MM.1S (cell line): ENCODE results near the gene PRPF19.

Experiments used
- DNase-seq: peaks from one replicate; pipeline ENCODE4 v3.0.0-alpha.2; 2015
- H2AFZ ChIP-seq: fragments of 300-600 bp; sonication (generic); 2 replicates; pipeline ENCODE4 v1.6.0; 2016; ENCODE audit warnings: antibody characterized with exemption, low read length
- H3F3A ChIP-seq: fragments of 300-600 bp; sonication (generic); 2 replicates; pipeline ENCODE4 v1.6.1; 2016; ENCODE audit warnings: mild to moderate bottlenecking, antibody characterized with exemption, low read length, moderate library complexity, mixed read lengths; ENCODE audit not compliant: insufficient read depth
- H3K27ac ChIP-seq: fragments of 300-600 bp; sonication (generic); 2 replicates; pipeline ENCODE4 v1.5.1; 2016; ENCODE audit warnings: mild to moderate bottlenecking, low read length
- H3K27me3 ChIP-seq: fragments of 300-600 bp; sonication (generic); replicated peaks from 2 replicates; pipeline ENCODE4 v1.6.0; 2016; ENCODE audit warnings: low read length; ENCODE audit not compliant: insufficient read depth
- H3K36me3 ChIP-seq: fragments of 300-600 bp; sonication (generic); replicated peaks from 2 replicates; pipeline ENCODE4 v1.6.1; 2016; ENCODE audit warnings: mild to moderate bottlenecking, low read length, mixed read lengths; ENCODE audit not compliant: insufficient read depth
- H3K4me1 ChIP-seq: fragments of 300-600 bp; sonication (generic); 2 replicates; pipeline ENCODE4 v1.6.1; 2016; ENCODE audit warnings: low read length, mixed read lengths
- H3K4me2 ChIP-seq: fragments of 300-600 bp; sonication (generic); 2 replicates; pipeline ENCODE4 v1.6.0; 2016; ENCODE audit warnings: low read depth, low read length
- H3K4me3 ChIP-seq: fragments of 300-600 bp; sonication (generic); 2 replicates; pipeline ENCODE4 v1.5.1; 2016; ENCODE audit warnings: low read length, mixed read lengths
- H3K79me2 ChIP-seq: fragments of 300-600 bp; sonication (generic); 2 replicates; pipeline ENCODE4 v1.6.1; 2016; ENCODE audit warnings: mixed run types, low read length, mixed read lengths
- H3K9ac ChIP-seq: fragments of 300-600 bp; sonication (generic); 2 replicates; pipeline ENCODE4 v1.6.1; 2016; ENCODE audit warnings: low read length, mixed read lengths
- H3K9me2 ChIP-seq: fragments of 300-600 bp; sonication (generic); replicated peaks from 2 replicates; pipeline ENCODE4 v1.6.1; 2016; ENCODE audit warnings: mild to moderate bottlenecking, low read length, mixed read lengths; ENCODE audit not compliant: insufficient read depth
- H3K9me3 ChIP-seq: fragments of 300-600 bp; sonication (generic); replicated peaks from 2 replicates; pipeline ENCODE4 v1.6.1; 2016; ENCODE audit warnings: mild to moderate bottlenecking, low read length, mixed read lengths; ENCODE audit not compliant: insufficient read depth
- H4K20me1 ChIP-seq: fragments of 300-600 bp; sonication (generic); 2 replicates; pipeline ENCODE4 v1.6.1; 2016; ENCODE audit warnings: mild to moderate bottlenecking, low read length, moderate library complexity, mixed read lengths; ENCODE audit not compliant: insufficient read depth
- EZH2 ChIP-seq: fragments of 300-600 bp; sonication (generic); optimal IDR thresholded peaks from 2 replicates; pipeline ENCODE3; 2017; ENCODE audit warnings: low read depth, mild to moderate bottlenecking, antibody characterized with exemption, low read length, mixed read lengths
- EZH2phosphoT487 ChIP-seq: fragments of 300-600 bp; sonication (generic); IDR thresholded peaks from 2 replicates; pipeline ENCODE4 v1.6.1; 2018; ENCODE audit warnings: antibody characterized with exemption, low read length
- TF ChIP-seq, protein P1 (sequence below): fragments of 300-600 bp; sonication (generic); IDR thresholded peaks from 2 replicates; pipeline ENCODE4 v1.5.1; 2016; ENCODE audit warnings: antibody characterized with exemption, low read length, mixed read lengths

The PRPF19 gene

DNA sequence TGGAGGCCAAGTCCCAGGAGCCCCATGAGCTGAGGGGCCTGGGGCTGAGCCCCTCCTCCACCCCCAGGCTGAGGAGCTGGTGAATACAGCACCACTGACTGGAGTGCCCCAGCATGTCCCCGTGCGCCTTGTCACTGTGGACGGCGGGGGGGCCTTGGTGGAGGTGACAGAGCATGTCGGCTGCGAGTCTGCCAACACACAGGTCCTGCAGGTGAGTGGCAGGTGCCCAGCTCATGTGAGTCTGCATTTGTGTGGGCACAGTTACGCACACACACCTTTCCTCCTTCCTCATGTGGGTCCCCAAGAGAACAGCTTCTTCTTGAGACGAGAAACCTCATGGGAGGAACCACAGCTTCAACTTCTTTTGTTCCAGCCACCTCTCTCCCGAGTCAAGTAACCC, 25.5 kb upstream of the PRPF19 start:
- H3K27ac ChIP-seq: no peak overlapping the region
- TF ChIP-seq, protein P1, sequence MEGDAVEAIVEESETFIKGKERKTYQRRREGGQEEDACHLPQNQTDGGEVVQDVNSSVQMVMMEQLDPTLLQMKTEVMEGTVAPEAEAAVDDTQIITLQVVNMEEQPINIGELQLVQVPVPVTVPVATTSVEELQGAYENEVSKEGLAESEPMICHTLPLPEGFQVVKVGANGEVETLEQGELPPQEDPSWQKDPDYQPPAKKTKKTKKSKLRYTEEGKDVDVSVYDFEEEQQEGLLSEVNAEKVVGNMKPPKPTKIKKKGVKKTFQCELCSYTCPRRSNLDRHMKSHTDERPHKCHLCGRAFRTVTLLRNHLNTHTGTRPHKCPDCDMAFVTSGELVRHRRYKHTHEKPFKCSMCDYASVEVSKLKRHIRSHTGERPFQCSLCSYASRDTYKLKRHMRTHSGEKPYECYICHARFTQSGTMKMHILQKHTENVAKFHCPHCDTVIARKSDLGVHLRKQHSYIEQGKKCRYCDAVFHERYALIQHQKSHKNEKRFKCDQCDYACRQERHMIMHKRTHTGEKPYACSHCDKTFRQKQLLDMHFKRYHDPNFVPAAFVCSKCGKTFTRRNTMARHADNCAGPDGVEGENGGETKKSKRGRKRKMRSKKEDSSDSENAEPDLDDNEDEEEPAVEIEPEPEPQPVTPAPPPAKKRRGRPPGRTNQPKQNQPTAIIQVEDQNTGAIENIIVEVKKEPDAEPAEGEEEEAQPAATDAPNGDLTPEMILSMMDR: no peak
- TF ChIP-seq EZH2 (no peak), EZH2phosphoT487 (no peak)
- H3K9ac ChIP-seq: no peak overlapping the region
- H3K9me3 ChIP-seq: no peaks in the 10 kb centered on the region
- no peak overlapping the region for H3K4me2 ChIP-seq
- H3K36me3 ChIP-seq: no peaks in the 10 kb centered on the region
- DNase-seq: no peak
- H4K20me1 ChIP-seq: no peaks in the 10 kb centered on the region
- H3K4me1 ChIP-seq: no peaks in the 10 kb centered on the region
- no peaks in the 10 kb centered on the region for H3F3A ChIP-seq
- H3K9me2 ChIP-seq: no peaks in the 10 kb centered on the region
- peaks cover 31% of the 10 kb centered on the region for H3K27me3 ChIP-seq
- H2AFZ ChIP-seq: no peak overlapping the region
- no peak overlapping the region for H3K4me3 ChIP-seq
- H3K79me2 ChIP-seq: no peaks in the 10 kb centered on the region

- H3K4me1 ChIP-seq: no peaks in the 10 kb centered on the region
- H4K20me1 ChIP-seq: no peaks in the 10 kb centered on the region
- H3K79me2 ChIP-seq: no peaks in the 10 kb centered on the region
- H3K36me3 ChIP-seq: no peaks in the 10 kb centered on the region
- H3K4me2 ChIP-seq: no peak overlapping the region
- no peak for DNase-seq
- H2AFZ ChIP-seq: no peak overlapping the region
- no peak overlapping the region for H3K27ac ChIP-seq
- no peak for TF ChIP-seq EZH2phosphoT487
- TF ChIP-seq, protein P1: no peak
- TF ChIP-seq EZH2: no peak
- peaks cover 2% of the 10 kb centered on the region; the same call in 1 of the 2 replicates for H3F3A ChIP-seq
- H3K27me3 ChIP-seq: peaks cover 27% of the 10 kb centered on the region
- H3K9ac ChIP-seq: no peak overlapping the region
- no peaks in the 10 kb centered on the region for H3K9me2 ChIP-seq
- no peak overlapping the region for H3K4me3 ChIP-seq
- no peaks in the 10 kb centered on the region for H3K9me3 ChIP-seq
Measured at GRCh38 chr11:60930394-60930793, 24.0 kb upstream of the PRPF19 start.

DNA sequence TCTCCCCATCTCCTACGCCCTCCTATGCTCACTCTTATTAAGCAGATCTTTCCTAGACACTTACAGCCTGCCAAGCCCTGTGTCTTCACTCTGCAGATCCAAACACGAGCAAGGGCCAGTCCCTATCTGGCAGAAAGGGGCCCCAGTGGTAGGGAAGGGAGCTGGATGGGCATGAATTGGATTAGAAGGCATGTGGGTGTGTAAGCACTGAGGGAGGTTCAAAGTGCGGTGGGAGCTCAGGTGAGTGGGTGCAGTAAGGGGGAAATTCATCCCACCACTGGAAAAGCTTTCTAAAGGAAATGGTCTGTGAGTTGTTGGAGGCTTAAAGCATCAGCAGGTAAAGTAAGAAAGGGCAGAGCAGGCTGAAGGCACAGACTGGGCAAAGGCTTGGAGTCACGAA, 23.4 kb upstream of the PRPF19 start:
- DNase-seq: no peak
- Histone ChIP-seq H3K4me3 (no peak overlapping the region), H3K79me2 (no peaks in the 10 kb centered on the region), H3K36me3 (no peaks in the 10 kb centered on the region), H3K27me3 (peaks cover 27% of the 10 kb centered on the region), H3K27ac (no peak overlapping the region), H3K9me3 (no peaks in the 10 kb centered on the region), H3F3A (peaks cover 4% of the 10 kb centered on the region; the same call in 1 of the 2 replicates), H3K4me1 (no peaks in the 10 kb centered on the region), H4K20me1 (no peaks in the 10 kb centered on the region), H2AFZ (no peak overlapping the region), H3K9ac (no peak overlapping the region), H3K9me2 (no peaks in the 10 kb centered on the region), H3K4me2 (no peak overlapping the region)
- TF ChIP-seq EZH2 (no peak), EZH2phosphoT487 (no peak)
- TF ChIP-seq, protein P1: no peak
